A673 (cell line): ENCODE results near the gene MRPL58. TPM values are rescaled to one million over a fixed set of nuclear protein-coding genes. Genes with fewer than 3 reads are reported as not detected.
A peak's percentile ranks its signal among the peaks of the same experiment; 100 is the strongest.

ENCODE experiments used
- BruUV-seq: library from RNA; stranded (reverse); fragments of 400-500 nt; replicated peaks from 2 replicates; lab custom pipeline; 2021; lab: Mats Ljungman, UMichigan
- CTCF ChIA-PET: fragments of 300-600 bp; sonication (Branson Sonifier 250); formaldehyde crosslinking; loops from one replicate; lab custom pipeline; 2022; ENCODE audit warnings: antibody characterized with exemption; lab: Charles Lee
- POLR2A ChIA-PET: fragments of 300-600 bp; sonication (Branson Sonifier 250); formaldehyde crosslinking; loops from one replicate; lab custom pipeline; 2022; ENCODE audit warnings: antibody characterized with exemption; ENCODE audit not compliant: low non-redundant PET; lab: Charles Lee
- DNase-seq: peaks from one replicate; pipeline ENCODE4 v3.0.0-alpha.2; 2015; ENCODE audit warnings: low spot score
- H3K27ac ChIP-seq: fragments of 200-600 bp; sonication (generic); 2 replicates; pipeline ENCODE4 v1.5.1; 2016; ENCODE audit warnings: mixed run types, low read depth, mild to moderate bottlenecking, mixed read lengths, antibody characterized with exemption, low read length; ENCODE audit not compliant: poor library complexity, severe bottlenecking
- H3K27me3 ChIP-seq: fragments of 200-600 bp; sonication (generic); replicated peaks from 2 replicates; pipeline ENCODE4 v1.6.1; 2017; ENCODE audit warnings: mixed run types, low read depth, mild to moderate bottlenecking, mixed read lengths, antibody characterized with exemption, low read length; ENCODE audit not compliant: insufficient read depth, poor library complexity
- H3K36me3 ChIP-seq: fragments of 200-600 bp; sonication (generic); 2 replicates; pipeline ENCODE4 v1.6.1; 2016; ENCODE audit warnings: mixed run types, mild to moderate bottlenecking, mixed read lengths, antibody characterized with exemption, low read length; ENCODE audit not compliant: insufficient read depth, poor library complexity, severe bottlenecking
- H3K4me1 ChIP-seq: fragments of 200-600 bp; sonication (generic); 2 replicates; pipeline ENCODE4 v1.6.1; 2017; ENCODE audit warnings: mixed run types, mild to moderate bottlenecking, mixed read lengths, antibody characterized with exemption, low read length; ENCODE audit not compliant: insufficient read depth, poor library complexity, severe bottlenecking
- H3K4me3 ChIP-seq: fragments of 200-600 bp; sonication (generic); 2 replicates; pipeline ENCODE4 v1.5.1; 2016; ENCODE audit warnings: low read depth, mixed run types, mild to moderate bottlenecking, mixed read lengths, low read length; ENCODE audit not compliant: poor library complexity, severe bottlenecking
- H3K9me3 ChIP-seq: fragments of 200-600 bp; sonication (generic); 2 replicates; pipeline ENCODE4 v1.6.1; 2016; ENCODE audit warnings: mixed run types, low read depth, mild to moderate bottlenecking, mixed read lengths, antibody characterized with exemption, low read length; ENCODE audit not compliant: poor library complexity, severe bottlenecking
- CTCF ChIP-seq: fragments of 300-800, 200-600 bp; sonication (generic); conservative IDR thresholded peaks from 2 replicates; pipeline ENCODE4 v1.5.1; 2017; ENCODE audit warnings: low read depth, mild to moderate bottlenecking, antibody characterized with exemption, low read length, moderate library complexity, mixed read lengths
- EZH2 ChIP-seq: fragments of 200-600 bp; sonication (generic); IDR thresholded peaks from 2 replicates; pipeline ENCODE4 v1.6.1; 2017; ENCODE audit warnings: borderline replicate concordance, low read depth, mild to moderate bottlenecking, mixed read lengths, antibody characterized with exemption, low read length; ENCODE audit not compliant: poor library complexity, severe bottlenecking
- intact Hi-C: fragments of 100-400 bp; cut with micrococcal nuclease; formaldehyde crosslinking; loops from one replicate; pipeline ENCODE4 v1.10.0; 2022; ENCODE audit not compliant: unreplicated experiment
- total RNA-seq: library from RNA; stranded (reverse); gene quantifications from 2 replicates; pipeline ENCODE4 v1.2.3, GENCODE V29; 2021

Gene MRPL58
- total RNA-seq, 1 experiment from 2014 or later = 61.4 TPM

GRCh38 chr17:74986206-74986576 is 26.3 kb upstream of the MRPL58 start:
- POLR2A ChIA-PET = no interaction called here
- Histone ChIP-seq H3K4me3 (no peak overlapping the region), H3K27me3 (no peaks in the 10 kb centered on the region), H3K27ac (no peak overlapping the region), H3K36me3 (no peaks in the 10 kb centered on the region), H3K9me3 (no peaks in the 10 kb centered on the region), H3K4me1 (peaks cover 18% of the 10 kb centered on the region)
- CTCF ChIA-PET = no interaction called here
- no peak for DNase-seq
- no TSS peak for BruUV-seq
- intact Hi-C loops = loop anchor here (2.0 kb wide), 1 partner anchor 27 kb away; the partner anchor contains the start of gene MRPL58
- no peak for TF ChIP-seq EZH2
- no peak for TF ChIP-seq CTCF

GRCh38 chr17:74987418-74987908 is 25.0 kb upstream of the MRPL58 start, which contains the start of gene CDR2L:
Gene CDR2L, plus strand, starts transcription at chr17:74987632. Its CDS starts 412 bp downstream, at chr17:74988044.
- POLR2A ChIA-PET = no interaction called here
- CTCF ChIA-PET = interaction anchor here (0.6 to 2.0 kb wide), 5 partner anchors 15 to 425 kb away, joined by 3 to 14 read pairs (median 8); partner anchors contain the start of genes HID1 and MRPL58
- BruUV-seq = no TSS peak
- H3K27me3 ChIP-seq = no peaks in the 10 kb centered on the region
- intact Hi-C loops = loop anchor here (2.0 kb wide), 1 partner anchor 25 kb away; the partner anchor contains the start of gene MRPL58
- H3K36me3 ChIP-seq = no peaks in the 10 kb centered on the region
- TF ChIP-seq EZH2 (no peak), CTCF (no peak)
- no peaks in the 10 kb centered on the region for H3K9me3 ChIP-seq
- peaks cover 10% of the 10 kb centered on the region for H3K4me1 ChIP-seq
- DNase-seq = peak; percentile 95
- peak within 1 kb of the TSS; percentile 71 for H3K27ac ChIP-seq
- peak within 1 kb of the TSS; percentile 84 for H3K4me3 ChIP-seq

GRCh38 chr17:74987909-74988711 is 24.4 kb upstream of the MRPL58 start:
- TF ChIP-seq CTCF (peak; percentile 50), EZH2 (no peak)
- Histone ChIP-seq H3K4me3 (peak overlapping the region; percentile 84), H3K27me3 (no peaks in the 10 kb centered on the region), H3K4me1 (peaks cover 6% of the 10 kb centered on the region), H3K9me3 (no peaks in the 10 kb centered on the region), H3K27ac (peak overlapping the region; percentile 71), H3K36me3 (no peaks in the 10 kb centered on the region)
- intact Hi-C loops = loop anchor here (2.0 kb wide), 1 partner anchor 25 kb away; the partner anchor contains the start of gene MRPL58
- ChIA-PET POLR2A (no interaction called here), CTCF (interaction anchor here (0.8 to 2.0 kb wide), 4 partner anchors 16 to 424 kb away, joined by 3 to 14 read pairs (median 8); partner anchors contain the start of genes HID1 and MRPL58)
- BruUV-seq = no TSS peak
- DNase-seq = peak; percentile 63
